Neuronal stem cell (in vitro differentiated cells): ENCODE results near the gene DKKL1.

Experiments
- DNase-seq: peaks from one replicate; pipeline ENCODE4 v3.0.0-alpha.2; 2013; ENCODE audit warnings: low spot score
- H2AFZ ChIP-seq: one replicate; pipeline ENCODE4 v1.6.1; 2013; ENCODE audit warnings: mild to moderate bottlenecking, low read length, inconsistent platforms
- H2AK5ac ChIP-seq: 2 replicates; pipeline ENCODE4 v1.6.1; 2013; ENCODE audit warnings: low read depth, mild to moderate bottlenecking, inconsistent platforms, low read length, moderate library complexity, mixed read lengths
- H2BK120ac ChIP-seq: 2 replicates; pipeline ENCODE4 v1.6.1; 2013; ENCODE audit warnings: low read depth, mild to moderate bottlenecking, inconsistent platforms, low read length, moderate library complexity, mixed read lengths
- H2BK12ac ChIP-seq: one replicate; pipeline ENCODE4 v1.6.1; 2013; ENCODE audit warnings: low read length, inconsistent platforms
- H2BK15ac ChIP-seq: 2 replicates; pipeline ENCODE4 v1.6.1; 2013; ENCODE audit warnings: mild to moderate bottlenecking, low read length, inconsistent platforms, mixed read lengths
- H2BK5ac ChIP-seq: one replicate; pipeline ENCODE4 v1.6.1; 2013; ENCODE audit warnings: inconsistent platforms, mild to moderate bottlenecking, low read length, moderate library complexity
- H3K14ac ChIP-seq: one replicate; pipeline ENCODE4 v1.6.1; 2013; ENCODE audit warnings: low read length, inconsistent platforms
- H3K18ac ChIP-seq: 2 replicates; pipeline ENCODE4 v1.6.1; 2013; ENCODE audit warnings: low read length, inconsistent platforms
- H3K23ac ChIP-seq: 2 replicates; pipeline ENCODE4 v1.6.1; 2013; ENCODE audit warnings: low read depth, mild to moderate bottlenecking, mixed read lengths, low read length, inconsistent platforms; ENCODE audit not compliant: poor library complexity
- H3K27ac ChIP-seq: replicated peaks from 3 replicates; pipeline ENCODE4 v1.5.1; 2013; ENCODE audit warnings: low read length, inconsistent platforms
- H3K27me3 ChIP-seq, 3 experiments: 2 replicates each; pipeline ENCODE4 v1.6.1; 2013; ENCODE audit warnings: low read length in 3 of 3, mild to moderate bottlenecking in 2 of 3, inconsistent platforms in 1 of 3, low read depth in 1 of 3, mixed read lengths in 1 of 3, moderate library complexity in 1 of 3; ENCODE audit not compliant: control insufficient read depth in 3 of 3, insufficient read depth in 3 of 3
- H3K36me3 ChIP-seq, 2 donors: replicated peaks in 1 of 2; 2 replicates each; pipeline ENCODE4 v1.6.1; 2013; ENCODE audit warnings: low read length in 2 of 2; ENCODE audit not compliant: control insufficient read depth in 2 of 2, insufficient read depth in 2 of 2
- H3K4ac ChIP-seq: 2 replicates; pipeline ENCODE4 v1.6.1; 2013; ENCODE audit warnings: inconsistent platforms, mild to moderate bottlenecking, low read length, moderate library complexity
- H3K4me1 ChIP-seq, 2 donors: 1 replicate in 1 of 2; 2 replicates in 1 of 2; pipeline ENCODE4 v1.6.1; 2013; ENCODE audit warnings: low read length in 2 of 2, low read depth in 1 of 2; ENCODE audit not compliant: control insufficient read depth in 2 of 2, insufficient read depth in 1 of 2
- H3K4me2 ChIP-seq: one replicate; pipeline ENCODE4 v1.6.1; 2013; ENCODE audit warnings: mild to moderate bottlenecking, low read length, inconsistent platforms; ENCODE audit not compliant: insufficient read depth, poor library complexity, severe bottlenecking
- H3K4me3 ChIP-seq, 2 donors: 2 replicates each; pipeline ENCODE4 v1.5.1; 2013; ENCODE audit warnings: low read length in 2 of 2, mild to moderate bottlenecking in 2 of 2, inconsistent platforms in 1 of 2, moderate library complexity in 1 of 2
- H3K79me1 ChIP-seq: one replicate; pipeline ENCODE4 v1.6.1; 2013; ENCODE audit warnings: low read depth, mild to moderate bottlenecking, inconsistent platforms, low read length, moderate library complexity
- H3K9ac ChIP-seq: one replicate; pipeline ENCODE4 v1.6.1; 2013; ENCODE audit warnings: mild to moderate bottlenecking, low read depth, low read length, inconsistent platforms; ENCODE audit not compliant: poor library complexity
- H3K9me3 ChIP-seq, 2 donors: replicated peaks in 1 of 2; 2 replicates each; pipeline versions ENCODE3 to v1.6.1; 2013; ENCODE audit warnings: low read length in 2 of 2, mild to moderate bottlenecking in 2 of 2, inconsistent platforms in 1 of 2, low read depth in 1 of 2, mixed read lengths in 1 of 2, moderate library complexity in 1 of 2; ENCODE audit not compliant: control insufficient read depth in 2 of 2, insufficient read depth in 1 of 2
- H4K8ac ChIP-seq: one replicate; pipeline ENCODE4 v1.6.1; 2013; ENCODE audit warnings: low read depth, mild to moderate bottlenecking, inconsistent platforms, low read length, moderate library complexity
- H4K91ac ChIP-seq: one replicate; pipeline ENCODE4 v1.6.1; 2013; ENCODE audit warnings: low read length, low read depth, mild to moderate bottlenecking, inconsistent platforms; ENCODE audit not compliant: poor library complexity
- WGBS, 2 donors: extraction: QIAGEN DNeasy Blood & Tissue Kit; methylation state at CpG; one replicate each; pipeline ENCODE4 v1.1.7; 2013; ENCODE audit warnings: missing lambda C conversion rate in 2 of 2, mixed read lengths in 1 of 2; ENCODE audit not compliant: insufficient read length in 2 of 2, insufficient replicate concordance in 1 of 2; ENCODE audit errors: extremely low coverage in 2 of 2; 5-methylcytosine and 5-hydroxymethylcytosine counted together

DKKL1 gene

DNA sequence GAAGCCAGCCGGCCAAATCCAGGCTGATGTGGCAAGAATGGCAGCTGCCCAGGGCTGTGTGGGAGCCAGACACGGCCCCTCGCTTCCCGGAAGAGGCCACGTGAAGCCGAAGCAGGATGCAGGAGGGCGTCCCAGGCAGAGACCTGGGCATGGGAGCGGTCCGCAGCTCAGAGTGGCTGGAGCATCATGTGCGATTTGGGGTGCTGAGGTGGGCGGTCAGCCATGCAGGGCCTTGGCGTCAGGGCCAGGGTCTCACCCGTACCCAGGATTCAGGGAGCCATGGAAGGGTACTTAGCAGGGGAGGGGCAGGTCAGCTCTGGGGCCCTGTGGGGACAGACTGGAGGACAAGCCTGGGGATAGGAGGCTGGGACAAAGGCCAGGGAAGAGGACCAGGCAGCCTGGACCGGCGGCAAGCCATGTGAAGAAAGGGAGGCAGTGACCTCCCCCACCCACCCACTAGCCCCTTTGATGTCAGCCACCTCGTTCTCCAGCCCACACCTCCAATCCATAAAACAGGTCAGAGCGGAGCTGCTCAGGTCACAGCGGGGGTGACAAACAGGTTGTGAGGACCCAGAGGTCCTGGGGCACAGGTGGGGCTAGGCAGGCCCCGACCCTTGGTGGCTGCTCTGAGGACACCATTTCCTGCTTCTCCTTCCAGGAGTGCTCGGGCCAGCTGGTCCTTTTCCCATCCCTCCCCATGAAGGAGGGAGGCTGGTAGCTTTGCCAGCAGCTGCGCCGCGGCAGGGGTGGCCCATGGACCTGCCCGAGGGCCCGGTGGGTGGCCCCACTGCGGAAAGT is 26.7 kb downstream of the DKKL1 start:
- Histone ChIP-seq H2BK120ac (peak overlapping the region; percentile 28), H2BK12ac (peak overlapping the region; percentile 63), H2BK15ac (peak overlapping the region; percentile 96), H3K9ac (no peak overlapping the region), H2BK5ac (peak overlapping the region; percentile 36), H3K79me1 (no peaks in the 10 kb centered on the region), H3K14ac (no peak overlapping the region), H3K4ac (peak overlapping the region; percentile 53), H3K18ac (peak overlapping the region; percentile 59), H3K4me3 (no peak overlapping the region), H3K27ac (no peak overlapping the region), H2AFZ (no peak overlapping the region), H4K8ac (no peak overlapping the region), H3K27me3 (peaks cover 0 to 7% (median 0%) of the 10 kb centered on the region in 3 experiments), H3K9me3 (no peaks in the 10 kb centered on the region), H3K4me1 (peaks cover 4 to 7% of the 10 kb centered on the region in 2 donors), H4K91ac (no peak overlapping the region), H3K23ac (no peak overlapping the region), H3K4me2 (no peak overlapping the region), H2AK5ac (peak overlapping the region; percentile 96), H3K36me3 (no peaks in the 10 kb centered on the region)
- no CpG with 5 or more reads among the region's 26 CpGs for WGBS, 2 donors
- no peak for DNase-seq

DNA sequence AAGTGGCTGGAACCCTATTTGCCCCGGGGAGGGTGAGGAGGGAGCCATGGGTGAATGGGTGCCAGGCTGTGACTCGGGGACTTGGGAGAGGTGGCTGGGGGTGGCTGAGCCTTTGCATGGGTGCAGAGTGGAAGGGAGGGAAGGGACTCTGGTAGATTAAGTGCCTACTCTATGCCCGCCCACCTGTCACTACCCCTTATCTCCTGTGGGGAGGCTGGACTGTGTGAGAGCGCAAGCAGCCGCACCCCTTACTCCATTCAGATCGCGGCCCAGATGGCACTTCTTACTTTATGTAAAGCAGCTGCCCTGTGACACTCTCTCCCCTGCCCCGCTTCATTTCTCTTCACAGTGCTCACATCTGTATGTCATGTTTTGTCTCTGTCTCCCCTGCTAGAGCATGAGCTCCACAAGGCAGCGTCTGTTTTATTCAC is 27.3 kb downstream of the DKKL1 start:
- H2BK15ac ChIP-seq: peak overlapping the region; percentile 76
- peaks cover 4 to 13% of the 10 kb centered on the region in 2 donors for H3K4me1 ChIP-seq
- H3K27me3 ChIP-seq: peaks cover 0 to 9% (median 0%) of the 10 kb centered on the region in 3 experiments
- H3K79me1 ChIP-seq: no peaks in the 10 kb centered on the region
- no peak overlapping the region for H3K14ac ChIP-seq
- WGBS, 2 donors: no CpG with 5 or more reads among the region's 9 CpGs
- H3K36me3 ChIP-seq: no peaks in the 10 kb centered on the region
- H3K27ac ChIP-seq: no peak overlapping the region
- no peak for DNase-seq
- H3K18ac ChIP-seq: no peak overlapping the region
- H2BK12ac ChIP-seq: peak overlapping the region; percentile 17
- no peaks in the 10 kb centered on the region for H3K9me3 ChIP-seq
- H3K23ac ChIP-seq: no peak overlapping the region
- no peak overlapping the region for H4K8ac ChIP-seq
- H3K4ac ChIP-seq: no peak overlapping the region
- H2BK5ac ChIP-seq: no peak overlapping the region
- H4K91ac ChIP-seq: no peak overlapping the region
- H3K4me3 ChIP-seq: no peak overlapping the region
- no peak overlapping the region for H2AFZ ChIP-seq
- no peak overlapping the region for H3K9ac ChIP-seq
- no peak overlapping the region for H3K4me2 ChIP-seq
- peak overlapping the region; percentile 96 for H2AK5ac ChIP-seq
- no peak overlapping the region for H2BK120ac ChIP-seq

DNA sequence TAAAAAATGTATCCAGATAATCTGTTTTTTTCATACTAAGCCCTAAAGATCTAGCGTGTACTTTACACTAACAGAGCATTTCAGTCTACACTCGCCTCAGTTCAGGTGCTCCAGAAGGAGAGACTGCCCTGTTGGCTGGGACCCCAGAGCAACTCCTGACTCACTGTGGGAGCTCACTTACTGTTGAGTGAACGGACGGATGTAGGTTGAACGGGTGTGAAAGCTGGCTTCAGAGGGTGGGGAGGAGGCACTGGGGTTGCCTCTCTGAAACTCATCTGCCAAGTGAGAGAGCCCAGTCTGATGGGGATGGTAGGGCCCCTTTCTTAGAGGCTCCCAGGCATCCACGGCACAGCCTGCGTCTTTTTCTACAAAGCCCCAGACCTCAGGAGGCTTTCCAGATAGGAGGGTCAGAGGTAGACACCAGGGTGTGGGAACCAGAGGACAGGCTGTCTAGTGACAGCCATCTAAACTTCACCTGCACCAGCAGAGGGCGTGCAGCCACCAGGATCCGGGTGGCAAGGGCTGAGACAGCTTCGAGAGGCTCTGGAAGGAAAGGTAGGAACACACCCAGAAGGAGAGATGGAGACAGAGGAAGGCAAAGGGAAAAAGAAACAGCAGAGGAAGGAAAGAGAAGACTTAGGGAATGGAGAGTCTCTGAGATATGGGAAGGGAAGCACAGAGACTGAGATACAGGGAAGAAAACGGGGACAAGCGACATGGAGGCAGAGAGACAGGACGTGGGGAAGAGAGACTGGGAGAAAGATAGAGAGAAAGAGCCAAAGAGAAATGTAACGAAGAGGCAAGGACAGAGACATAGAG is 28.1 kb downstream of the DKKL1 start:
- Histone ChIP-seq H3K27me3 (peaks cover 0 to 10% (median 0%) of the 10 kb centered on the region in 3 experiments), H3K9ac (no peak overlapping the region), H3K14ac (no peak overlapping the region), H2BK15ac (no peak overlapping the region), H2BK120ac (no peak overlapping the region), H3K9me3 (no peaks in the 10 kb centered on the region), H3K36me3 (no peaks in the 10 kb centered on the region), H4K8ac (no peak overlapping the region), H3K4me3 (no peak overlapping the region), H2AFZ (no peak overlapping the region), H2AK5ac (no peak overlapping the region), H3K23ac (no peak overlapping the region), H3K79me1 (no peaks in the 10 kb centered on the region), H2BK12ac (no peak overlapping the region), H3K27ac (no peak overlapping the region), H4K91ac (no peak overlapping the region), H2BK5ac (no peak overlapping the region), H3K18ac (no peak overlapping the region), H3K4me2 (no peak overlapping the region), H3K4me1 (peaks cover 4 to 14% of the 10 kb centered on the region in 2 donors), H3K4ac (no peak overlapping the region)
- no CpG with 5 or more reads among the region's 14 CpGs for WGBS, 2 donors
- DNase-seq: peak; percentile 70

DNA sequence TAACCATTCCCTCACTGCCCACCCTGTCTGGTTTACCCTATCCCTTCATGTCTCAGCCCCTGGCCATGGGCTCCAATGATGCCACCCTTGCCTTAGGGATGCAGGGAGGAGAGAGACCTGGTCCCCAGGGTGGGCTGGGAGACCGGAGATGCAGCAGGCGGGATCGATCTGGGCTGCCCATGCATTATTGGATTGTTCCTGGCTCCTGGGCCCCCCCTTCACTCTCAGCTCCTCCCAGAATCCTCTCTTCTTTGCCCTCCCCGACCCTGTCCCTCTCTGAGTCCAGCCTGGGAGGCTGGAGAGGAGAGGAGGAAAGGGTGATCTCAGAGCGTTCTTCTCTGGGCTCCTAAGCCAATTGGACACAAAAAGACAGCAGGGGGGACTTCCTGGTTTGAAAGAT is 30.2 kb downstream of the DKKL1 start:
- Histone ChIP-seq H2AK5ac (peak overlapping the region; percentile 45), H4K8ac (no peak overlapping the region), H3K9me3 (no peaks in the 10 kb centered on the region), H3K79me1 (no peaks in the 10 kb centered on the region), H2BK5ac (peak overlapping the region; percentile 55), H3K4me1 (peaks cover 4 to 19% of the 10 kb centered on the region in 2 donors), H3K4me2 (no peak overlapping the region), H3K23ac (no peak overlapping the region), H3K4ac (no peak overlapping the region), H2BK120ac (peak overlapping the region; percentile 21), H3K9ac (no peak overlapping the region), H3K18ac (peak overlapping the region; percentile 87), H4K91ac (no peak overlapping the region), H3K36me3 (no peaks in the 10 kb centered on the region), H2AFZ (peak overlapping the region; percentile 71), H2BK15ac (peak overlapping the region; percentile 95), H3K27ac (no peak overlapping the region), H2BK12ac (peak overlapping the region; percentile 41), H3K27me3 (peaks cover 0 to 17% (median 0%) of the 10 kb centered on the region in 3 experiments), H3K14ac (no peak overlapping the region), H3K4me3 (no peak overlapping the region)
- WGBS, 2 donors: no CpG with 5 or more reads among the region's 5 CpGs
- DNase-seq: no peak
